ENCODE measurements around the gene NCKAP1.

DNA sequence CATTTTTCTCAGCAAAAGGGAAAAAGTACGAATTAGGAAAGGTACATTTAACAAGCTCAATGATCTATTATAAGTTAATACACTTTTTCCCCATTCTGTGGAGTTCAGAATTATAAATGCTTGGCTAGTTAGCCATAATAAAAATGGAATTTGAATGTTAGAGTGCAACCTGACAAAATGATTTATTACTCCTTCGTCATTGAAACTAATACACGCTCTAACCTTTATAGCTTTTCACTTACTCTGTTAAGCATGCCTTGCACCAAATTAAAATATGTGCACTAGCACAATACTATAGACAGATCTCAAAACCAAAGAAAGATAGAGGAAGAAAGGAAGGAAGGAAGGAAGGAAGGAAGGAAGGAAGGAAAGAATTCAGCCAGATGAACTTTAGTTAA is 125.7 kb downstream of the NCKAP1 start:
- TF ChIP-seq, protein P1, sequence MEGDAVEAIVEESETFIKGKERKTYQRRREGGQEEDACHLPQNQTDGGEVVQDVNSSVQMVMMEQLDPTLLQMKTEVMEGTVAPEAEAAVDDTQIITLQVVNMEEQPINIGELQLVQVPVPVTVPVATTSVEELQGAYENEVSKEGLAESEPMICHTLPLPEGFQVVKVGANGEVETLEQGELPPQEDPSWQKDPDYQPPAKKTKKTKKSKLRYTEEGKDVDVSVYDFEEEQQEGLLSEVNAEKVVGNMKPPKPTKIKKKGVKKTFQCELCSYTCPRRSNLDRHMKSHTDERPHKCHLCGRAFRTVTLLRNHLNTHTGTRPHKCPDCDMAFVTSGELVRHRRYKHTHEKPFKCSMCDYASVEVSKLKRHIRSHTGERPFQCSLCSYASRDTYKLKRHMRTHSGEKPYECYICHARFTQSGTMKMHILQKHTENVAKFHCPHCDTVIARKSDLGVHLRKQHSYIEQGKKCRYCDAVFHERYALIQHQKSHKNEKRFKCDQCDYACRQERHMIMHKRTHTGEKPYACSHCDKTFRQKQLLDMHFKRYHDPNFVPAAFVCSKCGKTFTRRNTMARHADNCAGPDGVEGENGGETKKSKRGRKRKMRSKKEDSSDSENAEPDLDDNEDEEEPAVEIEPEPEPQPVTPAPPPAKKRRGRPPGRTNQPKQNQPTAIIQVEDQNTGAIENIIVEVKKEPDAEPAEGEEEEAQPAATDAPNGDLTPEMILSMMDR (IDR thresholded peaks at IDR 0.05; ENCODE audit: low read length) = no peak
- TF ChIP-seq EZH2 (optimal IDR thresholded peaks at IDR 0.05; ENCODE audit: low read depth, low read length) (no peak), EZH2phosphoT487 (IDR thresholded peaks at IDR 0.05; ENCODE audit: low read length) (no peak)

Measured in MM.1S (cell line).